ENCODE results near the gene RAB37. TPM values are rescaled to one million over a fixed set of nuclear protein-coding genes. Genes with fewer than 3 reads are reported as not detected.
A peak's percentile ranks its signal among the peaks of the same experiment; 100 is the strongest.

The RAB37 gene
- total and polyA plus RNA-seq, 2 of the 13 experiments (the other 11 are each of a cell fraction or from before 2014, with no cell fraction given) = 0.91 to 3.7 TPM

- TF ChIP-seq NFKBIZ (CRISPR knock-in tag; IDR thresholded peaks at IDR 0.05) (peak; percentile 86), ZNF580 (CRISPR knock-in tag; IDR thresholded peaks at IDR 0.05; ENCODE audit: borderline replicate concordance, low read depth) (peak; percentile 85), DPF2 (CRISPR knock-in tag; IDR thresholded peaks at IDR 0.05; ENCODE audit: borderline replicate concordance, low read depth) (peak; percentile 54), RFXAP (CRISPR knock-in tag; IDR thresholded peaks at IDR 0.05; ENCODE audit: borderline replicate concordance) (peak; percentile 92; the same call in 1 of the 2 replicates), ZNF766 (CRISPR knock-in tag; IDR thresholded peaks at IDR 0.05; ENCODE audit: borderline replicate concordance) (peak; percentile 81; the same call in 1 of the 2 replicates), ZNF274 (CRISPR knock-in tag; IDR thresholded peaks at IDR 0.05) (peak; percentile 30; the same call in 1 of the 2 replicates), ARNT2 (CRISPR knock-in tag; IDR thresholded peaks at IDR 0.05; ENCODE audit: low read depth) (peak; percentile 89), ZMYM3 (CRISPR knock-in tag; IDR thresholded peaks at IDR 0.05) (peak; percentile 44), NCOR1 (IDR thresholded peaks at IDR 0.05; ENCODE audit: borderline replicate concordance, low read length) (peak; percentile 97), PCBP2 (optimal IDR thresholded peaks at IDR 0.05; ENCODE audit: low read depth, low read length, poor library complexity, severe bottlenecking) (peak; percentile 14), NR2F1 (CRISPR knock-in tag; IDR thresholded peaks at IDR 0.05) (peak in 1 of 2 experiments; percentile 51; a peak in 2 of 4 replicates), NFYC (CRISPR knock-in tag; IDR thresholded peaks at IDR 0.05) (peak; percentile 44), MAFF (IDR thresholded peaks at IDR 0.05; ENCODE audit: low read depth, low read length) (no peak), JUND (CRISPR knock-in tag; IDR thresholded peaks at IDR 0.05) (peak; percentile 69; the same call in 1 of the 2 replicates), ZNF207 (IDR thresholded peaks at IDR 0.05; ENCODE audit: borderline replicate concordance) (no peak)
- TF ChIP-seq, protein P1, sequence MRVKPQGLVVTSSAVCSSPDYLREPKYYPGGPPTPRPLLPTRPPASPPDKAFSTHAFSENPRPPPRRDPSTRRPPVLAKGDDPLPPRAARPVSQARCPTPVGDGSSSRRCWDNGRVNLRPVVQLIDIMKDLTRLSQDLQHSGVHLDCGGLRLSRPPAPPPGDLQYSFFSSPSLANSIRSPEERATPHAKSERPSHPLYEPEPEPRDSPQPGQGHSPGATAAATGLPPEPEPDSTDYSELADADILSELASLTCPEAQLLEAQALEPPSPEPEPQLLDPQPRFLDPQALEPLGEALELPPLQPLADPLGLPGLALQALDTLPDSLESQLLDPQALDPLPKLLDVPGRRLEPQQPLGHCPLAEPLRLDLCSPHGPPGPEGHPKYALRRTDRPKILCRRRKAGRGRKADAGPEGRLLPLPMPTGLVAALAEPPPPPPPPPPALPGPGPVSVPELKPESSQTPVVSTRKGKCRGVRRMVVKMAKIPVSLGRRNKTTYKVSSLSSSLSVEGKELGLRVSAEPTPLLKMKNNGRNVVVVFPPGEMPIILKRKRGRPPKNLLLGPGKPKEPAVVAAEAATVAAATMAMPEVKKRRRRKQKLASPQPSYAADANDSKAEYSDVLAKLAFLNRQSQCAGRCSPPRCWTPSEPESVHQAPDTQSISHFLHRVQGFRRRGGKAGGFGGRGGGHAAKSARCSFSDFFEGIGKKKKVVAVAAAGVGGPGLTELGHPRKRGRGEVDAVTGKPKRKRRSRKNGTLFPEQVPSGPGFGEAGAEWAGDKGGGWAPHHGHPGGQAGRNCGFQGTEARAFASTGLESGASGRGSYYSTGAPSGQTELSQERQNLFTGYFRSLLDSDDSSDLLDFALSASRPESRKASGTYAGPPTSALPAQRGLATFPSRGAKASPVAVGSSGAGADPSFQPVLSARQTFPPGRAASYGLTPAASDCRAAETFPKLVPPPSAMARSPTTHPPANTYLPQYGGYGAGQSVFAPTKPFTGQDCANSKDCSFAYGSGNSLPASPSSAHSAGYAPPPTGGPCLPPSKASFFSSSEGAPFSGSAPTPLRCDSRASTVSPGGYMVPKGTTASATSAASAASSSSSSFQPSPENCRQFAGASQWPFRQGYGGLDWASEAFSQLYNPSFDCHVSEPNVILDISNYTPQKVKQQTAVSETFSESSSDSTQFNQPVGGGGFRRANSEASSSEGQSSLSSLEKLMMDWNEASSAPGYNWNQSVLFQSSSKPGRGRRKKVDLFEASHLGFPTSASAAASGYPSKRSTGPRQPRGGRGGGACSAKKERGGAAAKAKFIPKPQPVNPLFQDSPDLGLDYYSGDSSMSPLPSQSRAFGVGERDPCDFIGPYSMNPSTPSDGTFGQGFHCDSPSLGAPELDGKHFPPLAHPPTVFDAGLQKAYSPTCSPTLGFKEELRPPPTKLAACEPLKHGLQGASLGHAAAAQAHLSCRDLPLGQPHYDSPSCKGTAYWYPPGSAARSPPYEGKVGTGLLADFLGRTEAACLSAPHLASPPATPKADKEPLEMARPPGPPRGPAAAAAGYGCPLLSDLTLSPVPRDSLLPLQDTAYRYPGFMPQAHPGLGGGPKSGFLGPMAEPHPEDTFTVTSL (CRISPR knock-in tag; IDR thresholded peaks at IDR 0.05; ENCODE audit: borderline replicate concordance) = 0 out of 2 replicates have a peak, but pooled peaks have one; percentile 54
These were observed 26.7 kb downstream of the RAB37 start (continued) for GRCh38 chr17:74763565-74764387.

Data from HepG2 (cell line).